Vagina (tissue), 2 donors: ENCODE measurements around the gene MYO3B. TPM values are rescaled to one million over a fixed set of nuclear protein-coding genes. Genes with fewer than 3 reads are reported as not detected.

ENCODE experiments used
- DNase-seq, 2 donors: peaks; one replicate each; pipeline ENCODE4 v3.0.0-alpha.2; 2017; ENCODE audit errors: extremely low spot score in 2 of 2
- H3K27ac ChIP-seq: fragments of 200-600 bp; sonication (generic); one replicate; pipeline ENCODE4 v1.5.1; 2019
- H3K27me3 ChIP-seq: fragments of 200-600 bp; sonication (generic); one replicate; pipeline ENCODE4 v1.5.1; 2019
- H3K36me3 ChIP-seq, 2 donors: fragments of 200-600 bp; sonication (generic); one replicate each; pipeline ENCODE4 v1.5.1; 2017 to 2019
- H3K4me1 ChIP-seq: fragments of 200-600 bp; sonication (generic); one replicate; pipeline ENCODE4 v1.5.1; 2019
- H3K4me3 ChIP-seq, 2 donors: fragments of 200-600 bp; sonication (generic); 1 replicate in 1 of 2; 2 replicates in 1 of 2; pipeline ENCODE4 v1.5.1; 2016 to 2019
- H3K9me3 ChIP-seq: fragments of 200-600 bp; sonication (generic); one replicate; pipeline ENCODE4 v1.5.1; 2019
- POLR2A ChIP-seq, 2 donors: fragments of 450-650 bp; IDR thresholded peaks; one replicate each; pipeline ENCODE4 v1.6.1; 2017; ENCODE audit warnings: antibody characterized with exemption in 2 of 2, mild to moderate bottlenecking in 2 of 2, moderate library complexity in 2 of 2
- POLR2AphosphoS5 ChIP-seq, 2 donors: sonication (generic); formaldehyde crosslinking; IDR thresholded peaks; one replicate each; pipeline ENCODE4 v1.9.0; 2017; ENCODE audit warnings: antibody characterized with exemption in 2 of 2, mild to moderate bottlenecking in 2 of 2, low read depth in 1 of 2; ENCODE audit not compliant: insufficient read depth in 1 of 2
- intact Hi-C: fragments of 100-400 bp; cut with DNase I; formaldehyde crosslinking; loops from one replicate; pipeline ENCODE4 v1.15.1; 2023
- total RNA-seq: library from RNA; depleted of rRNA; stranded (reverse); fragments of >200 nt; gene quantifications from one replicate; pipeline ENCODE4 v1.2.3, GENCODE V29; 2016
- TF ChIP-seq, protein P1 (sequence below), 3 experiments: fragments of 450-650 bp in 2 of 3; fragments of 200-600 bp in 1 of 3; sonication (generic) in 1 of 3; IDR thresholded peaks; one replicate each; pipeline ENCODE4 v1.5.1; 2017 to 2019; ENCODE audit warnings: antibody characterized with exemption in 3 of 3, mild to moderate bottlenecking in 2 of 3, moderate library complexity in 2 of 3

Gene MYO3B
- total RNA-seq, 1 donor from 2014 or later, result 0.49 TPM

DNA sequence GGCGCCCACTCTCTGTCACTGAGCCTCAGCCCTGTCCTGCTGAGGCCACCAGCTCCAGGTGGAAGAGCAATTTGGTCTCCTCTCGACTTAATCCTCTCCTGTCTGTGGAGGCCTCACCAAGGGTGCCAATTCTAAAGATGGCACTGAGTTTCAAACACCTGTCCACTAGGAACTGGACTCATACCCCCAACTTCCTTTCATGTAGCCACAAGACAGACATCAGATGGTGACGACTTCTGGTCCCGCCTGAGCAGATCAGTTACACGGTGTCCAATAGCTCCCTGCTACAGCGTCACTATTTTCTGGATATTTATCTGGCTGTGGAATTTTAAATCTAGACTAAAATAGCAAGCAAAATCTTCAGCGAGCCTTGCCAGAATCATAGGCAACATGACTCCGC lies 512.7 kb downstream of the MYO3B start:
- intact Hi-C loops, result no loop called here
- TF ChIP-seq, protein P1, sequence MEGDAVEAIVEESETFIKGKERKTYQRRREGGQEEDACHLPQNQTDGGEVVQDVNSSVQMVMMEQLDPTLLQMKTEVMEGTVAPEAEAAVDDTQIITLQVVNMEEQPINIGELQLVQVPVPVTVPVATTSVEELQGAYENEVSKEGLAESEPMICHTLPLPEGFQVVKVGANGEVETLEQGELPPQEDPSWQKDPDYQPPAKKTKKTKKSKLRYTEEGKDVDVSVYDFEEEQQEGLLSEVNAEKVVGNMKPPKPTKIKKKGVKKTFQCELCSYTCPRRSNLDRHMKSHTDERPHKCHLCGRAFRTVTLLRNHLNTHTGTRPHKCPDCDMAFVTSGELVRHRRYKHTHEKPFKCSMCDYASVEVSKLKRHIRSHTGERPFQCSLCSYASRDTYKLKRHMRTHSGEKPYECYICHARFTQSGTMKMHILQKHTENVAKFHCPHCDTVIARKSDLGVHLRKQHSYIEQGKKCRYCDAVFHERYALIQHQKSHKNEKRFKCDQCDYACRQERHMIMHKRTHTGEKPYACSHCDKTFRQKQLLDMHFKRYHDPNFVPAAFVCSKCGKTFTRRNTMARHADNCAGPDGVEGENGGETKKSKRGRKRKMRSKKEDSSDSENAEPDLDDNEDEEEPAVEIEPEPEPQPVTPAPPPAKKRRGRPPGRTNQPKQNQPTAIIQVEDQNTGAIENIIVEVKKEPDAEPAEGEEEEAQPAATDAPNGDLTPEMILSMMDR (IDR thresholded peaks at IDR 0.05), result no peak
- no peak for TF ChIP-seq POLR2A (IDR thresholded peaks at IDR 0.05)
- Histone ChIP-seq H3K27me3 (no peaks in the 10 kb centered on the region), H3K4me1 (no peaks in the 10 kb centered on the region), H3K27ac (no peak overlapping the region), H3K9me3 (no peaks in the 10 kb centered on the region), H3K4me3 (no peak overlapping the region), H3K36me3 (no peaks in the 10 kb centered on the region)
- no peak for DNase-seq

DNA sequence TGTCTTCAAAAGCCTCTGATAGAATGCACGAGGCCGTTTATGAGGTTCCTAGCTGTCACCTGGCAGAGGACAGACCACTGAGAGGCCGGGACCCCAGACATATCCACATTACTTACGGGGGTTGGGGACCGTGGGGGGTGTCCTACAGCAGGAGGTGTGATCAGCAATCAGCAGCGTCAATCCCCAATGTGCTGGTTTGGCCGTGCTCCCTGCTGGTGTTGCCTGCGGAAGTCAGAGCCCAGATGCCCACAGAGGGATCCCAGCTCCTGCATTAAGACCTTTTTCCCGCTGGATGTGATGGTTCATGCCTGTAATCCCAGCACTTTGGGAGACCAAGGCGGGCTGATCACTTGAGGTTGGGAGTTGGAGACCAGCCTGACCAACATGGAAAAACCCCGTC lies 516.4 kb downstream of the MYO3B start:
- Histone ChIP-seq H3K4me3 (no peak overlapping the region), H3K27ac (no peak overlapping the region), H3K27me3 (no peaks in the 10 kb centered on the region), H3K4me1 (no peaks in the 10 kb centered on the region), H3K9me3 (no peaks in the 10 kb centered on the region), H3K36me3 (no peaks in the 10 kb centered on the region)
- intact Hi-C loops, result no loop called here
- no peak for TF ChIP-seq POLR2AphosphoS5 (IDR thresholded peaks at IDR 0.05; ENCODE audit: insufficient read depth in 1 of 2, low read depth in 1 of 2)
- TF ChIP-seq, protein P1 (IDR thresholded peaks at IDR 0.05), result no peak
- TF ChIP-seq POLR2A (IDR thresholded peaks at IDR 0.05), result no peak
- no peak for DNase-seq

DNA sequence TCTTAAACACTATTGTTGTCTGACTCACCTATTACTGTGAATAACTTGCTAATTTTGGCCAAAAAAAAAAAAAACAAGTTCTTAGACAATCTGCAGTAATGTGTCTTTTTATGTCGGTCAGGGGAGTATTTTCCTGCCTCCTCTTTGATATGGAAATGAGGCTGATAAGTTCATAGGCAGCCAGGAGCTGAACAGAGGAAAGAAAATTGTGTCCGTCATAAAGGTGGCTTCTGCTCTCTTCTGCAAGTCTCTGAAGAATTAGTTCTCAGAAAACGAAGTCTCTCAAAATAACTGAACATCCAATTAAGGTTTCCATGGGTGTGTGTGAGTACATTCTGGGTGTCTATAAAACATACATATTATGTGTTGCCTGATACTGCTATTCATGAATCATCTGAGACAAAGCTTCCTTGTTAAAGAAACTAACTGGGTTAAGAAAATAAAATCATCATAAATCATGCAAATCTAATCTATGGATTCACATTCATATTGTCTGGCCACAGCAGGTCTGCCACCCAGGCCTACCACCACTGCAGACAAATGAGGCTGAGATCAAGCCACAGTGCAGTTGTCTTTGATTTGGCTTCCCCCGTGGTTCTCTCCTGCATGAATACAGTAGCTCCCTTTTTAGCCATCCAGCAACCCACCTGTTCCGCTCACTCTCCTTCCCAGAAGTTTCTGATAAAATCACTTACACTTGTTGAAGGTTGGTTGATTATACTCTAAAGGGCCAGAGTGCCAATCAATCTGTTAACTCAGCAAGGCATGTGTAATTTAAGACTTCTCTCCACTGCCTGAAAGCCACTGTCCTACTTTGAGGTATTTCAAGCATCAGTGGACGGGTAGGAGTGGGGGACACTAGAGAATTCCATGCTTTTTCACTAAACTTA lies 517.8 kb downstream of the MYO3B start:
- no peak for TF ChIP-seq POLR2A (IDR thresholded peaks at IDR 0.05)
- TF ChIP-seq POLR2AphosphoS5 (IDR thresholded peaks at IDR 0.05; ENCODE audit: insufficient read depth in 1 of 2, low read depth in 1 of 2), result no peak
- TF ChIP-seq, protein P1 (IDR thresholded peaks at IDR 0.05), result no peak
- no peaks in the 10 kb centered on the region for H3K27me3 ChIP-seq
- H3K4me1 ChIP-seq, result no peaks in the 10 kb centered on the region
- no peak for DNase-seq
- no peak overlapping the region for H3K27ac ChIP-seq
- H3K36me3 ChIP-seq, result no peaks in the 10 kb centered on the region
- no peak overlapping the region for H3K4me3 ChIP-seq
- H3K9me3 ChIP-seq, result no peaks in the 10 kb centered on the region
- intact Hi-C loops, result no loop called here

DNA sequence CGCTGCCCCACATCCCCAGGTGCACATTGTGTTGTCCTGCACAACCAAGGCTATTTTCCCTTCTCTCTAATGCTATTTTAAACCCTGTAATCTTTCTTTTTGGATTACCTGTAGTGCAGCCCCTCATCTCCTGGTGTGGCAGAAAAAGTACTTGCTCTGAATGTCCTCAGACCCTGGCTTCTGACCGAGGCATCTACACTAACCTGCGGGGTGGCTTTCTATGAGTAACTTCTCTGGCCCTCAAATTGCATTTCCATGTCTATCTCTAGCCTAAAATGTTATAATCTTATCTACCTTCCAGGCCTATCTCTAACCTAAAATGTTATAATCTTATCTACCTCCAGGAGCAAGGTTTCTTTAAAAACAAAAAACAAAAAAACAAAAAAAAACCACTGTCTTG lies 519.0 kb downstream of the MYO3B start:
- Histone ChIP-seq H3K4me3 (no peak overlapping the region), H3K36me3 (no peaks in the 10 kb centered on the region), H3K4me1 (no peaks in the 10 kb centered on the region), H3K27ac (no peak overlapping the region), H3K27me3 (no peaks in the 10 kb centered on the region), H3K9me3 (no peaks in the 10 kb centered on the region)
- no peak for DNase-seq
- TF ChIP-seq POLR2AphosphoS5 (IDR thresholded peaks at IDR 0.05; ENCODE audit: insufficient read depth in 1 of 2, low read depth in 1 of 2) (no peak), POLR2A (IDR thresholded peaks at IDR 0.05) (no peak)
- intact Hi-C loops, result no loop called here

DNA sequence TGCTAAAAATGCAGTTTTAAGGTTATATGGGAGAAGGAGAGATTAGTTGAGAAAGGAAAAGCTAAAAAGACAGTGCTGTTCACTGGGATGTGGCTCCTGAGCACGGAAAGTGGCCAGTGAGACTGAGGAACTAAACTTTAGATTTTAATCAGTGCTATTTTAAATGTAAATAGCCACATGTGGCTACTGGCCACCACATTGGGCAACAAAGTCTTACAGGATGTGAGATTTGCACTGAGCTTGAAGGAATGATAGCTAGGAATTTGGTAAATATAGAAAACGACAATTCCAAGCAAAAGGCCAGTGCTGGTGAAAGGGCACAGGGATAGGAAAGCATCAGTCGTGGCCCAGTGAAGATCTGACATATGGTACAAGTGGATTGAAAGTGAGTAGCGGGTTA lies 523.1 kb downstream of the MYO3B start:
- no peak for DNase-seq
- TF ChIP-seq, protein P1 (IDR thresholded peaks at IDR 0.05), result no peak
- no peak for TF ChIP-seq POLR2AphosphoS5 (IDR thresholded peaks at IDR 0.05; ENCODE audit: insufficient read depth in 1 of 2, low read depth in 1 of 2)
- TF ChIP-seq POLR2A (IDR thresholded peaks at IDR 0.05), result no peak

More for the DNA sequence above, 523.1 kb downstream of the MYO3B start:
- Histone ChIP-seq H3K9me3 (no peaks in the 10 kb centered on the region), H3K27ac (no peak overlapping the region), H3K27me3 (no peaks in the 10 kb centered on the region), H3K4me1 (no peaks in the 10 kb centered on the region), H3K4me3 (no peak overlapping the region), H3K36me3 (no peaks in the 10 kb centered on the region)
- intact Hi-C loops, result no loop called here
